Caco-2 (cell line): ENCODE results near the gene ARHGEF28. TPM values are rescaled to one million over a fixed set of nuclear protein-coding genes. Genes with fewer than 3 reads are reported as not detected.

Source experiments
- BruUV-seq: library from RNA; stranded (reverse); fragments of 400-500 nt; replicated peaks from 2 replicates; lab custom pipeline; 2021; lab: Mats Ljungman, UMichigan
- CTCF ChIA-PET: fragments of 300-600 bp; sonication (Branson Sonifier 250); formaldehyde crosslinking; loops from one replicate; lab custom pipeline; 2022; ENCODE audit warnings: antibody characterized with exemption; lab: Charles Lee
- POLR2A ChIA-PET: fragments of 300-600 bp; sonication (Branson Sonifier 250); formaldehyde crosslinking; loops from one replicate; lab custom pipeline; 2022; ENCODE audit warnings: antibody characterized with exemption; lab: Charles Lee
- DNase-seq, 2 experiments: peaks; one replicate each; pipeline versions ENCODE4 v3.0.0 to v3.0.0-alpha.2; 2020 to 2022
- H3K27me3 ChIP-seq: replicated peaks from 2 replicates; pipeline ENCODE4 v1.6.0; 2011; ENCODE audit warnings: low read length; ENCODE audit not compliant: control insufficient read depth, insufficient read depth
- H3K36me3 ChIP-seq: 2 replicates; pipeline ENCODE4 v1.5.1; 2011; ENCODE audit warnings: low read length; ENCODE audit not compliant: control insufficient read depth, insufficient read depth
- H3K4me1 ChIP-seq: fragments of 250-450 bp; sonication (Bioruptor Pico); 2 replicates; pipeline ENCODE4 v1.5.1; 2020; ENCODE audit warnings: mild to moderate bottlenecking
- H3K4me3 ChIP-seq: 2 replicates; pipeline ENCODE4 v1.5.1; 2011; ENCODE audit warnings: low read depth, mild to moderate bottlenecking, control low read depth, low read length
- H3K9me3 ChIP-seq: fragments of 250-450 bp; sonication (Bioruptor Pico); 2 replicates; pipeline ENCODE4 v1.5.1; 2020; ENCODE audit warnings: mild to moderate bottlenecking, moderate library complexity
- H3K27ac Mint-ChIP-seq: one replicate; pipeline ENCODE4 v1.8.0; 2022; ENCODE audit warnings: mixed read lengths; ENCODE audit not compliant: unreplicated experiment
- H3K27me3 Mint-ChIP-seq: one replicate; pipeline ENCODE4 v1.8.0; 2022; ENCODE audit warnings: mixed read lengths; ENCODE audit not compliant: insufficient read depth, unreplicated experiment
- H3K36me3 Mint-ChIP-seq: one replicate; pipeline ENCODE4 v1.8.0; 2022; ENCODE audit warnings: mild to moderate bottlenecking, mixed read lengths; ENCODE audit not compliant: insufficient read depth, unreplicated experiment
- H3K4me1 Mint-ChIP-seq: one replicate; pipeline ENCODE4 v1.8.0; 2022; ENCODE audit warnings: low read depth, mixed read lengths; ENCODE audit not compliant: unreplicated experiment
- H3K4me3 Mint-ChIP-seq: one replicate; pipeline ENCODE4 v1.8.0; 2022; ENCODE audit warnings: mild to moderate bottlenecking, moderate library complexity, mixed read lengths; ENCODE audit not compliant: unreplicated experiment
- H3K9me3 Mint-ChIP-seq: one replicate; pipeline ENCODE4 v1.8.0; 2022; ENCODE audit warnings: mixed read lengths; ENCODE audit not compliant: unreplicated experiment
- CTCF ChIP-seq, 2 experiments: fragments of 200-600 bp in 1 of 2; IDR thresholded peaks; 1 replicate in 1 of 2; 2 replicates in 1 of 2; pipeline versions ENCODE4 v1.5.1 to v1.8.0; 2011 to 2022; ENCODE audit warnings: antibody characterized with exemption in 1 of 2, control low read depth in 1 of 2, inconsistent platforms in 1 of 2, low read depth in 1 of 2, low read length in 1 of 2, mild to moderate bottlenecking in 1 of 2, moderate library complexity in 1 of 2; ENCODE audit not compliant: insufficient read depth in 1 of 2, severe bottlenecking in 1 of 2, unreplicated experiment in 1 of 2
- intact Hi-C: fragments of 100-400 bp; cut with micrococcal nuclease; formaldehyde crosslinking; loops from one replicate; pipeline ENCODE4 v1.10.0; 2022; ENCODE audit not compliant: unreplicated experiment
- total RNA-seq: library from RNA; stranded (reverse); gene quantifications from 2 replicates; pipeline ENCODE4 v1.2.3, GENCODE V29; 2022

ARHGEF28 gene
- total RNA-seq, 1 experiment from 2014 or later, result 4.6 TPM

GRCh38 chr5:73770172-73771025 is 144.4 kb downstream of the ARHGEF28 start:
- Histone ChIP-seq H3K27me3 (no peaks in the 10 kb centered on the region), H3K4me1 (no peaks in the 10 kb centered on the region), H3K9me3 (no peaks in the 10 kb centered on the region; the same call in 1 of the 2 replicates), H3K4me3 (no peak overlapping the region), H3K36me3 (no peaks in the 10 kb centered on the region)
- H3K27me3 Mint-ChIP-seq, result no peaks in the 10 kb centered on the region
- no peaks in the 10 kb centered on the region for H3K4me1 Mint-ChIP-seq
- H3K27ac Mint-ChIP-seq, result no peak overlapping the region
- H3K9me3 Mint-ChIP-seq, result peaks cover 12% of the 10 kb centered on the region
- TF ChIP-seq CTCF (IDR thresholded peaks at IDR 0.05; ENCODE audit: insufficient read depth in 1 of 2, low read depth in 1 of 2, low read length in 1 of 2, severe bottlenecking in 1 of 2, unreplicated experiment in 1 of 2), result no peak
- no peak overlapping the region for H3K4me3 Mint-ChIP-seq
- no peak for DNase-seq
- H3K36me3 Mint-ChIP-seq, result no peaks in the 10 kb centered on the region
- ChIA-PET POLR2A (no interaction called here), CTCF (no interaction called here)
- BruUV-seq, result no TSS peak
- intact Hi-C loops, result no loop called here

GRCh38 chr5:73774924-73775323 is 148.9 kb downstream of the ARHGEF28 start:
- Mint-ChIP-seq H3K36me3 (no peaks in the 10 kb centered on the region), H3K27ac (no peak overlapping the region), H3K27me3 (no peaks in the 10 kb centered on the region), H3K4me3 (no peak overlapping the region), H3K4me1 (no peaks in the 10 kb centered on the region), H3K9me3 (no peaks in the 10 kb centered on the region)
- Histone ChIP-seq H3K4me3 (no peak overlapping the region), H3K9me3 (no peaks in the 10 kb centered on the region), H3K36me3 (no peaks in the 10 kb centered on the region), H3K27me3 (no peaks in the 10 kb centered on the region), H3K4me1 (no peaks in the 10 kb centered on the region)
- TF ChIP-seq CTCF (IDR thresholded peaks at IDR 0.05; ENCODE audit: insufficient read depth in 1 of 2, low read depth in 1 of 2, low read length in 1 of 2, severe bottlenecking in 1 of 2, unreplicated experiment in 1 of 2), result no peak
- ChIA-PET POLR2A (no interaction called here), CTCF (no interaction called here)
- DNase-seq, result no peak
- intact Hi-C loops, result no loop called here
- BruUV-seq, result no TSS peak

GRCh38 chr5:73776405-73776804 is 150.4 kb downstream of the ARHGEF28 start:
- Mint-ChIP-seq H3K27ac (no peak overlapping the region), H3K27me3 (no peaks in the 10 kb centered on the region), H3K9me3 (no peaks in the 10 kb centered on the region), H3K4me1 (no peaks in the 10 kb centered on the region), H3K4me3 (no peak overlapping the region), H3K36me3 (no peaks in the 10 kb centered on the region)
- ChIA-PET CTCF (no interaction called here), POLR2A (no interaction called here)
- Histone ChIP-seq H3K27me3 (no peaks in the 10 kb centered on the region), H3K4me3 (no peak overlapping the region), H3K4me1 (no peaks in the 10 kb centered on the region), H3K9me3 (no peaks in the 10 kb centered on the region), H3K36me3 (no peaks in the 10 kb centered on the region)
- no peak for DNase-seq
- no TSS peak for BruUV-seq
- intact Hi-C loops, result no loop called here
- TF ChIP-seq CTCF (IDR thresholded peaks at IDR 0.05; ENCODE audit: insufficient read depth in 1 of 2, low read depth in 1 of 2, low read length in 1 of 2, severe bottlenecking in 1 of 2, unreplicated experiment in 1 of 2), result no peak
